Activated CD4-positive, CD25-positive, alpha-beta regulatory T cell (primary cell): ENCODE data around the gene FAM98B.
"Not testable (repeated sequence)": the region's sequence is repeated elsewhere in the genome, so short reads cannot be mapped to it uniquely, and the experiment has no call there.

Experiments
- DNase-seq, 4 experiments: peaks; one replicate each; lab custom pipeline; 2025; lab: John Stamatoyannopoulos, UW

The FAM98B gene

DNA sequence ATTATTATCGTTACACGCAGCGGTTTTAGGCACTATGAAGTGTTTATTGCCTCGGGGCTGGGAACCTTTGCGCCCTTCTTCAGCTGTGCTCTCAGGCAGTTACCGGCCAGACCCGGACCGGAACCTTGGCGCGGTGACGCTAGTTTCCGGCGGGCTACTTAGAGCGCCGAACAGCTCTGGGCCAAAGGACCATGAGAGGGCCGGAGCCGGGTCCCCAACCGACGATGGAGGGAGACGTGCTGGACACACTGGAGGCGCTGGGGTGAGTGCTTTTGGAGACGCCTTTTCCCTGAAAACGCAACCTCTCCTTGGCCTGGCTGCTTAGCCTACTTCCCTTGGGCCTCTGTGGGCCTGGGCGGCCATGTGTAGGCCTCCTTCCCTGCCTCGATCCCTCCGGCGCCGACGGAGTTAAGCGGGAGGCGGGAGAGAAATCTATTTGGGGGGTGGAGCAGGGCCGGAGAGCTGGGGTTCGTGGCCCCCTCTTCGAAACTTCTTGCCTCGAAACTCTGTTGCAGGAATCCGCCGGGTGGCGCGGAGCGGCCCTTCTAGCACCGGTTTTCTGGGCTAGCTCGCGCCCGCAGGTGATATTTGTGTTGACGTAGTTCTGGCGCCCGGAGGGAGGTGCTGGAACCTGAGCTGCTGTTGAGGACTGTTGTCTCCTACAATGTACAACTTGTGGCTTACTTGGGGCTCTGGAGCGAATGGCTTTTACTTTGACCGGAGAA lies at the start of gene FAM98B:
Gene FAM98B, plus strand, starts transcription at position 157 of the 725 bp plus-strand sequence. Its CDS starts 35 bp downstream, at position 192.
- peak; percentile 57 to 86 (median 72) for DNase-seq

DNA sequence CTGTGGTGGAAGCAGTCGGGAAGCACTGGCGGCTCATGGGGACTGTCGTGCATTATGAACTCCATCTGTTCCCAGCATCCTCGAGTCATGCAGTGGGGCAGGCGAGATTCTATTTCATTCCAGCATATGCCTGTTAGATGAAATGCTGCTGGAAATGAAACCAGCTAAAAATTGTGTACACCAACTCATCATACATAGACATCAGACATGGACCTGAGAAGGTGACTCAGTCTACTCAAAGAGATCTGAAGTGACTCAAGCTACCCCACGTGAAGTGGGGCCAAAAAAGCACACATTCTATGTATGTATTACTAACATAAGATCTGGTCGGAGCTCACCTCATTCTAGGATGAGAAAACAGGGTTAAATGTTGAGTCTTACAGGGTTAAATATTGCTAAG lies 47.5 kb upstream of the FAM98B start:
- no peak for DNase-seq

GRCh38 chr15:38408576-38408975 lies 45.4 kb upstream of the FAM98B start:
- no peak for DNase-seq

DNA sequence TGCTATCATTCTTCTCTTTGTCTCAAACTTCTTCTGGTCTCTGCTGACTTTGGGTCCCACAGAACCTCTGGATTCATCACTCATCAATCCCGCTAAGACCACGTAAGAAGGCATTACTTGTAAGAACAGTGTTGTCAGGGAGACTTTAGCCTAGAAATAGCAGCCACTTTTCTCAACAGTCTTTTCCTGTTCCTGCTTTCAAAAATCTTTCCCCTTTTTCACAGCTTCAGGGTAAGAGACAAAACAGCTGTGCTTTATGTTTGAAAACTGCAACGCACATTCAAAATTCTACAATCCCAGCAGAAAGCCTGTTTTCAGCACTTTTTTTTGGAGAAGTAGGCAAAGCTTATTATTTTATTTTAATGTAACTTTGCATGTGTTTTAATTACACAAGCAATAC lies 42.0 kb upstream of the FAM98B start:
- no peak for DNase-seq

GRCh38 chr15:38412466-38412865 lies 41.5 kb upstream of the FAM98B start:
- DNase-seq, result no peak

GRCh38 chr15:38414357-38414756 lies 39.6 kb upstream of the FAM98B start:
- DNase-seq, result no peak

- DNase-seq, result no peak
Observed at GRCh38 chr15:38421069-38421690, 32.7 kb upstream of the FAM98B start.

GRCh38 chr15:38424101-38424552 lies 29.8 kb upstream of the FAM98B start:
- no peak for DNase-seq

DNA sequence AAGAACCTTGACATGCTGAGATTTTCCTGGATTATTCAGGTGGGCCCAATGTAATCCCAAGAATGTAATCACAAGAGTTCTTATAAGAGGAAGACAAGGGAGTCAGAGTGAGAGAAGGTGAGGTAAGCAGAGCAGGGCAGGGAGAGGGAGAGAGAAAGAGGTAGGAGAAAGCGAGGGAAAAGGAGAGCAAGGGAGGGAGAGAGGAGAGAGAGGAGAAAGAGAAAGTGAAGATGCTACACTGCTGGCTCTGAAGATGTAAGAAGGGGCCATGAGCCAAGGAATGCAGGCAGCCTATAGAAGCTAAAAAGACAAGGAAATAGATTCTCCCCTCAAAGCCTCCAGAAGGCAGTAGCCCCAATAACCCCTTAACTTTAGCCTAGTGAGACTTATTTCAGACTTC lies 28.7 kb upstream of the FAM98B start:
- no peak for DNase-seq

GRCh38 chr15:38427380-38427779 lies 26.5 kb upstream of the FAM98B start:
- DNase-seq, result no peak

DNA sequence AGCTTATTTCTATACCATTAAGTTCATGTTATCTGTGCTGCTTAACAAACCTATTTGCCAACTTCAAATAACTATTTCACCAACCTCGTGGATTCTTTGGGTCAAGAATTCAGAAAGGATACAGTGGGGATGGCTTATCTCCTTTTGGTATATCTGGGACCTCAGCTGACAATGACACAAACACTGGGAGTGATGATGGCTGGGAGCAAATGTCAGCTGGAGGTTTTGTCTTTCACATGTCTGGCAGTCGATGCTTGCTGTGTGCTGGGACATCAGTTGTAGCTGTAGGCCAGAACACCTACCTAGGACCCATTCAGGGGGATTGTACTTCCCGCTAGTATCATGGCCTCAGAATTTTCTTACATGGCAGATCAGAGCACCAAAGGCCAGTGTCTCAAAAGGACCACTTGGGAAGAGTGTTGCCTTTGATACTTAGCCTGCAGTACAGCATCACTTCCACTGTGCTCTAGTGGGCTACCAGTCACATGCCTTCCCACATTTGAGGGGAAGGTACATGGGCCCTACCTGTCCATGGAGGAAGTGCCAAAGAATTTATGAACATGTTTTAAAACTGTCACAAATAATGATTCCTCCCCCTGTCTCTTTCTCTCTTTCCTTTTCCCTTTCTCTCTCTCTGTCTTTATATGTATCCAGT lies 23.7 kb upstream of the FAM98B start:
- DNase-seq, result no peak

DNA sequence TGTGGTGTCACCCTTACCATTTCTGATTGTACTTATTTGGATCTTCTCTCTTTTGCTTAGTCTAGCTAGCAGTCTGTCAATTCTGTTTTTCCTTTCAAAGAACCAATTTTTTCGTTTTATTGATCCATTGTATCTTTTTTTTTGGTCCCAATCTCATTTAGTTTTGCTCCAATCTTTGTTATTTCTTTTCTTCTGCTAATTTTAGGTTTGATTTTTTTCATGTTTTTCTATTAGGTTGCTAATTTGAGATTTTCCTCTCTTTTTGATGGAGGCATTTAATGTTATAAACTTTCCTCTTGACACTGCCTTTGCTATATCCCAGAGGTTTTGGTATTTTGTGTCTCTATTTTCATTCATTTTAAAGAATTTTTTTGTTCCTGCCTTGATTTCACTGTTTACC lies 16.9 kb upstream of the FAM98B start:
- DNase-seq, result no peak

GRCh38 chr15:38437603-38438002 lies 16.3 kb upstream of the FAM98B start:
- DNase-seq, result not testable (repeated sequence)

DNA sequence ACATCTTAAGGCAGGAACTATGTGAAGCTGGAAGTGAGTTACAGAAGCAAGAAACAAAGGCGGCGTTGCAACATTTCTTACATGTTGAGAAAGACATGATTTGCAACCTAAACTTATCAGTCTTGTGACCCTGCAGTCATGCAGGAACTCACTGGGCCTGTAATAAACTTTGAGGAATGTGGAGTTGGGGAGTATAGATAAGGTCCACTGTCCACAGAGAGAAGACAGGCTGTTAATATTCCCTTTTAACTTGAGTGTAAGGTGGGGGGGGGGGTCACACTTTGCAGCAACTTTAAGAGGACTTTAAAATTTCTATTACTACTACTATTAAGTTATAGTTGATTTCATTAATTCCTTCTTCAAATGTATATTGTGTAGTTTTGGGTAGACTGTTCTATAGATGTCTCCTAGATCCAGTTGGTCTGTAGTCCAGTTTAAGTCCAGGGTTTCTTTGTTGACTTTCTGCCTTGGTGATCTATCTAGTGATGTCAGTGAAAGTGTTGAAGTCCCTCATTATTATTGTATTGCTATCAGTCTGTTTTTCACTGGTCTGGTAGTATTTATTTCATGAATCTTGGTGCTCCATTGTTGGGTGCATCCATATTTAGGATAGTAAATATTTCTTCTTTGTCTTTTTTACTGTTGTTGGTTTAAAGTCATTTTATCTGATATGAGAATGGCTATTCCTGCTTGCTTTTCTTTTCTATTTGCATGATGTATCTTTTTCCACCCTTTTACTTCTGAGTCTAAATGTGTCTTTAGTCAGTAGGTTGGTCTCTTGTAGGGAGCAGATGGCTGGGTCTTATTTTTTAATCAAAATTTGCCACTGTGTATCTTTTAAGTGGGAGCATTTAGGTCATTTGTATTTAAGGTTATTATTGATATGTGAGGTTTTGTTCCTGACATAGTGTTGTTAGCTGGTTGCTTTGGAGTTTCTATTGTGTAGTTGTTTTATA lies 15.6 kb upstream of the FAM98B start:
- DNase-seq, result no peak

- DNase-seq, result peak in 3 of 4 experiments; percentile 2 to 12 (median 6)
Observed at GRCh38 chr15:38440353-38441129, 13.4 kb upstream of the FAM98B start.

DNA sequence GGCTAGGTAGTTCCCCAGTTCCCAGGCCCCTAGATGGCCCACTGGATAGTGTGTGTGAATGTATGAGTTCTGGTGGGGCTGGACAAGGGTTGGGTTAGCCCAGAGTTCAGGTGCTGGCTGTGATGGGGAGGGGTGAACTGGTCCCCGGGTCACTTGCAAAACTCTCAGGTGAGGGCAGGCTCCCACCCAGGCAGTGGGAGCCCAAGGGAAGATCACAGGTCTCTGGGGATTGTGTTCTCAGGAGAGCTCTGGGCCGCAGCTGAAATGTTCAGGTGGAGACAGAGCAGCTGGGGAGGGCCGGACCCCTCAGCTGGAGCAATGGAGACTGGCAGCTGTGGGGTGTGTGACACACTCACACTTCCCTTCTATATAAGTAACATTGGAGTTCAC lies 12.8 kb upstream of the FAM98B start:
- no peak for DNase-seq

DNA sequence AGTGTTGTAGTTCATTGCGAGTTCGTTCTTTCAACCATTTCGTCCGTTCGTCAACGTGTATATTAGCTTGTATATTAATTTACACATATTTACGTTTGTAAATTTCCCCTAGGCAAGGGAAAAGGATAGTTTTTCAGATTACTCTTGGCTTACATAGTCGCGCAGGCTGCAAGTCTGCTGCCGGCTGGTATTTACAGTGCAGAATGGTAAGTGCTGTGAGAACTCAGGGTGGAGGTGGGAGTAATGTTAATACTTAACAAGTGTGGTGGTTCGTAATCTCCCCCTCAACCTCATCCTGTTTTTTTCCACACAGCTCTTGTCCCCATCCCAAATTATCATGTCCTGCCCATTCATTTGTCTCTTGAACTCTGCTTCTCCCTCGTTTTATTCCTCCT lies 766 bp downstream of the FAM98B start:
- no peak for DNase-seq

DNA sequence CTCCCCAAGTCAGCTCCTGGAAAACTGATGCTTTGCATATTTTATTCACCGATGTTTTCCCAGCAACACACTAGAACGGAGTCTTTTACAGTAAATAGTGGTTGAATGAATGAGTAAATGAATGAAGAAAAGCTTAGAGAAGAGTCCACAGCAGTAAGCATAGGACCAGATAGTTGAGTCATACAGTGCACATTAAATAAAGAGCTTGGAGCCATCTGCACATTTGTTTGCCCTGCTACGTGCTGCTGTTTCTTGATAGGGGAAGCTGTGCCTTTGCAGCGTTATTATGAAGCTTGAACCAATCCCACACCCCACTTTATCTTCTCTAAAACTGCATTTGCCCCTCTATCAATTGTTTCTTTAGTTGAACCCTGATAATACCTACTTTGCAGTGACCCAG lies 1.2 kb downstream of the FAM98B start:
- DNase-seq, result no peak

DNA sequence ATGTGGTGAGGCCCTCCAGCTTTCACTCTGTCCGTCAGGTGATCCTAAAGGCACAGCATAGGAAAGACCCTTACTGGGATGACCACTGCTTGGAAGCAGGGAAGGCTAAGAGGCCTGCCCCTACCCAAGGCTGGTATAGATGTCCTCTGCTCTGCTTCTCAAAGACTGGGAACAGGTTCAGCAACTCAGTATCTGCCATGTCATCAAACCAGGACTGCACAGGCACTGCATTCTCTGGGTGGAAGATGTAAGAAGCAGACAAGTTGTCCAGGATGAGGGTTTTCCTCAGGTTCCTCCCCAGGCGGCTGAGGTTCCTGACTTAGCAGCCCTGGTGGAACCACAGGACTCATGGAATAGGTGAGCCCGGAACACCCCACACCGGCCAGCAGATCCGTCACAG lies 4.7 kb downstream of the FAM98B start:
- DNase-seq, result no peak

GRCh38 chr15:38459480-38459879 lies 5.6 kb downstream of the FAM98B start:
- no peak for DNase-seq

DNA sequence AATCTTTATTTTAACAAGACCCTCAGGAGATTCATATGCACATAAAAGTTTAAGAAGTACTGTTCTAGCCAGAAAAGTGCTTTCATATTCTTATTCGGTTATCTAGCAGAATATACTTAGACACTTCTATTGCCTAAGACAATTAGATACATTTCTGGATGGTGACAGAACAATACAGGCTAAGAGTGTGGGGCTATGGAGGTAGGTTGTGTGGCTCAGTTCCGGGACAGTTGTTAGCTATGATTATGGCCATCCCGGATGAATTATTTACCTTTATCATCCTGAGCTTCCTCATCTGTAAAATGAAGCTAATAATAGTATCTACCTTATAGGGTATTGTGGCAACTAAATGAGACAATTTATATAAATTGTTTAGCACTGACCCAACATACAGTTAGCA lies 6.6 kb downstream of the FAM98B start:
- DNase-seq, result no peak
